Right cardiac atrium (tissue), 5 donors: Measurements from ENCODE around the gene TBC1D24. TPM values are rescaled to one million over a fixed set of nuclear protein-coding genes. Genes with fewer than 3 reads are reported as not detected.
"Not testable (repeated sequence)": the region's sequence is repeated elsewhere in the genome, so short reads cannot be mapped to it uniquely, and the experiment has no call there.

ENCODE experiments used
- ATAC-seq, 2 donors: fragments of 200-7000 bp; cut with Tn5 transposase; one replicate each; pipeline versions ENCODE4 v1.8.0 to v1.9.1; 2020; ENCODE audit warnings: moderate library complexity in 2 of 2, mild to moderate bottlenecking in 1 of 2
- DNase-seq, 3 donors: peaks; one replicate each; pipeline ENCODE4 v3.0.0-alpha.2; 2020
- H3K27ac ChIP-seq: one replicate; pipeline ENCODE4 v1.5.1; 2013; ENCODE audit warnings: mild to moderate bottlenecking, low read length, control low read depth, moderate library complexity
- H3K27me3 ChIP-seq: one replicate; pipeline ENCODE4 v1.6.1; 2013; ENCODE audit not compliant: control insufficient read depth, insufficient read depth
- H3K4me1 ChIP-seq: one replicate; pipeline ENCODE4 v1.6.1; 2013; ENCODE audit warnings: low read length; ENCODE audit not compliant: control insufficient read depth, insufficient read depth
- H3K4me3 ChIP-seq: one replicate; pipeline ENCODE4 v1.5.1; 2013; ENCODE audit warnings: low read length, control low read depth
- H3K9me3 ChIP-seq: one replicate; pipeline ENCODE4 v1.6.1; 2013; ENCODE audit warnings: low read length; ENCODE audit not compliant: control insufficient read depth
- WGBS: extraction: QIAGEN DNeasy Blood & Tissue Kit; methylation state at CpG from one replicate; pipeline ENCODE4 v1.1.7; 2013; 5-methylcytosine and 5-hydroxymethylcytosine counted together
- intact Hi-C, 4 donors: fragments of 100-400 bp; cut with DNase I; formaldehyde crosslinking; loops; one replicate each; pipeline versions ENCODE4 v1.11.0 to v1.14.0; 2022 to 2023
- polyA plus RNA-seq: library from polyadenylated mRNA; stranded (reverse); fragments of 200-250 nt; gene quantifications from one replicate; pipeline ENCODE4 v1.2.3, GENCODE V29; 2013
- total RNA-seq, 4 donors: library from RNA; stranded (reverse); fragmentation: NEBNext Ultra II Directional; extraction: Animal tissue kit (Norgen Biotek cat#: 25700); gene quantifications; one replicate each; pipeline ENCODE4 v1.2.1, GENCODE V29; 2021
- donor health status: healthy with polysubstance abuse.
- donor health status: DM: no; HTN: yes; CAD: no.
- donor health status: DM: no; HTN: no; CAD: no.
- donor health status: DM: no; HTN: yes; CAD: no; lungs with severe emphysema.
- donor health status: DM: yes; HTN: yes; CAD: no.

Gene TBC1D24
- total and polyA plus RNA-seq, 5 donors: 5.7 to 15.5 (median 12.8) TPM

GRCh38 chr16:2432801-2433505, 42.0 kb upstream of the TBC1D24 start:
- WGBS: 95% methylated on average over 15 of the region's 15 CpGs
- DNase-seq: peak in 1 of 3 donors; percentile 37
- intact Hi-C loops: no loop called here

DNA sequence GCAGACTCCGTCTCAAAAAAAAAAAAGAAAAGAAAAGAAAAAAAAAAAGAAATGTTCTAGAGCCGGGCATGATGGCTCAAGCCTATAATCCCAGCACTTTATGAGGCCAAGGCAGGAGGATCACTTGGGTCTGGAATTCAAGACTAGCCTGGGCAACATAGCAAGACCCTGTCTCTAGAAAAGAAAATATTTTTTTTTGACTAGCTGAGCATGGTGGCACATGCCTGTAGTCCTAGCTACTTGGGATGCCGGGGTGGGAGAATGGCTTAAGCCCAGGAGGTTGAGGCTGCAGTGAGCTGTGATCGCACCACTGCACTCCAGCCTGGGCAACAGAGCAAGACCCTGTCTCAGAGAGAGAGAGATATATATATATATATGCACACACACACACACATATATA, 39.7 kb upstream of the TBC1D24 start:
- H3K4me1 ChIP-seq, H3K9me3 ChIP-seq, DNase-seq, intact Hi-C loops, H3K27me3 ChIP-seq, H3K4me3 ChIP-seq, ATAC-seq, H3K27ac ChIP-seq: not testable (repeated sequence)
- WGBS: 93% methylated on average over 3 of the region's 4 CpGs

More at GRCh38 chr16:2432801-2433505, 42.0 kb upstream of the TBC1D24 start:
- Histone ChIP-seq H3K9me3 (no peaks in the 10 kb centered on the region), H3K4me3 (no peak overlapping the region), H3K27me3 (no peaks in the 10 kb centered on the region), H3K27ac (no peak overlapping the region), H3K4me1 (peaks cover 4% of the 10 kb centered on the region)
- ATAC-seq: no peak

DNA sequence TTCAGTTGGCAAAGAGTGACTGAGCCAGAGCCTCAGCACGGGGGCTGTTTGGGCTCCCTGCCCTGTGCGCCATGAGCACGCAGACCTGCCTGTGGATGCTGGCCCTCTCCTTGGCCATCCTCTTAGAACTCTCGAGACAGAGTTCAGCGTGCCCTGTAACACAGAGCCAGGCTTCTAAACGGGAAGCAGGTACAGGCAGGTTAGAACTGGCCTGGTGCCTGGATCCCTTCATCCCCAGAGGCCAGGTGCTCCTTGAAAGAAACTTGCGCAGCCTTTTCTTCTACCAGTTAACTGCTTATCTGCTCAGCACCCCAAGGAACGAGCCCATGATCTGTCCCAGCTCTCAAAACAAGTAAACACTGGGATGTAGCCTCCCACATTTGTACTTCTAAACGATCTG, 38.8 kb upstream of the TBC1D24 start:
- Histone ChIP-seq H3K27me3 (no peaks in the 10 kb centered on the region), H3K4me1 (no peaks in the 10 kb centered on the region), H3K4me3 (no peak overlapping the region), H3K9me3 (no peaks in the 10 kb centered on the region), H3K27ac (no peak overlapping the region)
- intact Hi-C loops: no loop called here
- 93% methylated on average over 9 of the region's 9 CpGs for WGBS
- ATAC-seq (no peak), DNase-seq (no peak)

GRCh38 chr16:2437032-2437790, 37.7 kb upstream of the TBC1D24 start:
- Histone ChIP-seq H3K27ac (no peak overlapping the region), H3K27me3 (no peaks in the 10 kb centered on the region), H3K4me3 (no peak overlapping the region), H3K9me3 (no peaks in the 10 kb centered on the region), H3K4me1 (no peaks in the 10 kb centered on the region)
- 97% methylated on average over 24 of the region's 24 CpGs for WGBS
- ATAC-seq (no peak), DNase-seq (peak in 1 of 3 donors; percentile 43)
- intact Hi-C loops: no loop called here

DNA sequence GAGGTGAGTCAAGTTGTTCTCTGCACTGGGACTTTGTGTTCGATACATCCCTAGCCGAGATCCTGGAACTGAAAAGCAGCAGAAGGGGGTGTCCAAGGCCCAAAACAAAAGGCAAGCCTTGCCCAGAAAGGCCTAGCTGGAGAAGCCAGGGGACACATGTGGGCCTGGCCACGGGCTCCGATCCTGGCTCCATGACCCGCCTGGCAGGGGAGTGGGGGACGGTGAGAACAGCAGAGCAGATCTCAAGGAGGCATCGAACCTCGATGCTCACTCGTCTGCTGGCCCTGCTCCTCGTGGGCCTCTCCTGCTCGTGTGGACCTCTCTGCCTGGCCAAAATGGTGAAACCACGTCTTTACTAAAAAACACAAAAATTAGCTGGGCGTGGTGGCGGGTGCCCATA, 36.8 kb upstream of the TBC1D24 start:
- Histone ChIP-seq H3K27me3 (no peaks in the 10 kb centered on the region), H3K9me3 (no peaks in the 10 kb centered on the region), H3K4me1 (no peaks in the 10 kb centered on the region), H3K27ac (no peak overlapping the region), H3K4me3 (no peak overlapping the region)
- WGBS: 94% methylated on average over 14 of the region's 14 CpGs
- DNase-seq (no peak), ATAC-seq (no peak)
- intact Hi-C loops: no loop called here

DNA sequence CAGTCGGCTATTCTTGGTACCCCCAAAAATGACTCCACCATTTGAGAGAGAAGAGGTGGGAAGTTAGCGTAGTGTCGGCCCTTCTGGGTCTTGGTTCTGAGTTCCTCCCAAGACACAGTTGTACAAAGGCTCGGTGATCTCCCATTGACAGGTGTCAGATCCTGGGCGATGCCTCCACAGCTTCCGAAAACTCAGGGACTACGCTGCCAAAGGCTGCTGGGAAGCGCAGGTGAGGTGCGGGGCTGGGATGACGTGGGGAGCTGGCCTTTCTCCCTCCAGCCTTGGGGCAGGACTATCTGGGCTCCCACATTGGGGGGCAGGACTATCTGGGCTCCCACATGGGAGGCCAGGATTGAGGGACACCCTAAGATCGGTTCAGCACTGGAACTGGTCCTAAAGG, 35.3 kb upstream of the TBC1D24 start:
- no peak for ATAC-seq
- intact Hi-C loops: no loop called here
- H3K4me3 ChIP-seq: no peak overlapping the region
- H3K27ac ChIP-seq: no peak overlapping the region
- H3K4me1 ChIP-seq: no peaks in the 10 kb centered on the region
- WGBS: 97% methylated on average over 11 of the region's 11 CpGs
- no peaks in the 10 kb centered on the region for H3K27me3 ChIP-seq
- no peaks in the 10 kb centered on the region for H3K9me3 ChIP-seq
- DNase-seq: no peak

DNA sequence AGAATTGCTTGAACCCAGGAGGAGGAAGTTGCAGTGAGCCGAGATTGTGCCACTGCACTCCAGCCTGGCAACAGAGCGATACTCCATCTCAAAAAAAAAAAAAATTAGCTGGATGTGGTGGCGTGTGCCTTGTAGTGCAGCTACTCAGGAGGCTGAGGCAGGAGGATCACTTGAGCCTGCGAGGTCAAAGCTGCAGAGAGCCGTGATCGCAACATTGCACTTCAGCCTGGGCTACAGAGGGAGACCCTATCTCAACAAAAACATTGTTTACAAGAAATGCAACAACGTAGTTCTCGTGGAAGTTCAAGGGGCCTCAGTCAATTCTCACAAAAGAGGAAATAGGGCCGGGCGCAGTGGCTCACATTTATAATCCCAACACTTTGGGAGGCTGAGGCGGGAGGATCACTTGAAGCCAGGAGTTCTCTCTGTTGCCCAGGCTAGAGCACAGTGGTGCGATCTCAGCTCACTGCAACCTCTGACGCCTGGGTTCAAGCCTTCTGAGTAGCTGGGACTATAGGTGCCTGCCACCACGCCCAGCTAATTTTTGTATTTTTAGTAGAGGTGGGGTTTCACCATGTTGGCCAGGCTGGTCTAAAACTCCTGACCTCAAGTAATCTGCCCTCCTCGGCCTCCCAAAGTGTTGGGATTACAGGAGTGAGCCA, 33.7 kb upstream of the TBC1D24 start:
- intact Hi-C loops: not testable (repeated sequence)

GRCh38 chr16:2443555-2443954, 31.4 kb upstream of the TBC1D24 start:
- WGBS: 80% methylated on average over 9 of the region's 9 CpGs
- no peak for DNase-seq
- Histone ChIP-seq H3K4me1 (no peaks in the 10 kb centered on the region), H3K4me3 (no peak overlapping the region), H3K9me3 (no peaks in the 10 kb centered on the region), H3K27me3 (no peaks in the 10 kb centered on the region), H3K27ac (peak overlapping the region; percentile 23)
- no peak for ATAC-seq
- intact Hi-C loops: no loop called here

More for the DNA sequence above, 33.7 kb upstream of the TBC1D24 start:
- H3K9me3 ChIP-seq, H3K4me3 ChIP-seq, ATAC-seq, H3K27me3 ChIP-seq, H3K27ac ChIP-seq, H3K4me1 ChIP-seq, DNase-seq: not testable (repeated sequence)
- WGBS: 81% methylated on average over 15 of the region's 15 CpGs

GRCh38 chr16:2447920-2448583, 26.9 kb upstream of the TBC1D24 start:
- 88% methylated on average over 11 of the region's 11 CpGs for WGBS
- H3K27ac ChIP-seq: no peak overlapping the region
- no peak overlapping the region for H3K4me3 ChIP-seq
- H3K27me3 ChIP-seq: no peaks in the 10 kb centered on the region
- DNase-seq (no peak), ATAC-seq (no peak)
- H3K9me3 ChIP-seq: no peaks in the 10 kb centered on the region
- intact Hi-C loops: no loop called here
- no peaks in the 10 kb centered on the region for H3K4me1 ChIP-seq

DNA sequence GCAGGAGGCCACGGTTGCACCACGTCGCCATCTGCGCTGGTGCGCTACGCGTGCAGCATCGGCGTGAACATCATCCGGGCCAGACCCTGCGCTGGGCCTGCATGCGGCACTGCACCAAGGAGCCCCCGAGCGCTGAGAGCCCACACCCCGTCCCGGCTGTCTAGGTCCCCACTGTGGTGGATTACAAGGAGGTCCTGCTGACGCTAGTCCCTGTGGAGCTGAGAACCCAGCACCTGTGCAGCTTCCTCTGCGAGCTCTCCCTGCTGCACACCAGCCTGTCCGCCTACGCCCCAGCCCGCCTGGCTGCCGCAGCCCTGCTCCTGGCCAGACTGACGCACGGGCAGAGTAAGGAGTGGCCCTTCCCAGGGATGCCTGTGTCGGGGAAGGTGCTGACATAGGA, 25.8 kb upstream of the TBC1D24 start:
- Histone ChIP-seq H3K27me3 (no peaks in the 10 kb centered on the region), H3K4me1 (no peaks in the 10 kb centered on the region), H3K27ac (no peak overlapping the region), H3K9me3 (no peaks in the 10 kb centered on the region), H3K4me3 (no peak overlapping the region)
- intact Hi-C loops: no loop called here
- no peak for ATAC-seq
- WGBS: 97% methylated on average over 25 of the region's 25 CpGs
- DNase-seq: peak in 2 of 3 donors; percentile 42 to 54

- DNase-seq (peak in 2 of 3 donors; percentile 23 to 54), ATAC-seq (no peak)
- no peaks in the 10 kb centered on the region for H3K9me3 ChIP-seq
- H3K27ac ChIP-seq: no peak overlapping the region
- H3K4me1 ChIP-seq: no peaks in the 10 kb centered on the region
- H3K27me3 ChIP-seq: no peaks in the 10 kb centered on the region
- intact Hi-C loops: no loop called here
- H3K4me3 ChIP-seq: no peak overlapping the region
- WGBS: 85% methylated on average over 8 of the region's 8 CpGs
Observed at GRCh38 chr16:2450535-2450934, 24.4 kb upstream of the TBC1D24 start.
